ENCODE data around the gene PROX1.

PROX1 gene, protein sequence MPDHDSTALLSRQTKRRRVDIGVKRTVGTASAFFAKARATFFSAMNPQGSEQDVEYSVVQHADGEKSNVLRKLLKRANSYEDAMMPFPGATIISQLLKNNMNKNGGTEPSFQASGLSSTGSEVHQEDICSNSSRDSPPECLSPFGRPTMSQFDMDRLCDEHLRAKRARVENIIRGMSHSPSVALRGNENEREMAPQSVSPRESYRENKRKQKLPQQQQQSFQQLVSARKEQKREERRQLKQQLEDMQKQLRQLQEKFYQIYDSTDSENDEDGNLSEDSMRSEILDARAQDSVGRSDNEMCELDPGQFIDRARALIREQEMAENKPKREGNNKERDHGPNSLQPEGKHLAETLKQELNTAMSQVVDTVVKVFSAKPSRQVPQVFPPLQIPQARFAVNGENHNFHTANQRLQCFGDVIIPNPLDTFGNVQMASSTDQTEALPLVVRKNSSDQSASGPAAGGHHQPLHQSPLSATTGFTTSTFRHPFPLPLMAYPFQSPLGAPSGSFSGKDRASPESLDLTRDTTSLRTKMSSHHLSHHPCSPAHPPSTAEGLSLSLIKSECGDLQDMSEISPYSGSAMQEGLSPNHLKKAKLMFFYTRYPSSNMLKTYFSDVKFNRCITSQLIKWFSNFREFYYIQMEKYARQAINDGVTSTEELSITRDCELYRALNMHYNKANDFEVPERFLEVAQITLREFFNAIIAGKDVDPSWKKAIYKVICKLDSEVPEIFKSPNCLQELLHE

DNA sequence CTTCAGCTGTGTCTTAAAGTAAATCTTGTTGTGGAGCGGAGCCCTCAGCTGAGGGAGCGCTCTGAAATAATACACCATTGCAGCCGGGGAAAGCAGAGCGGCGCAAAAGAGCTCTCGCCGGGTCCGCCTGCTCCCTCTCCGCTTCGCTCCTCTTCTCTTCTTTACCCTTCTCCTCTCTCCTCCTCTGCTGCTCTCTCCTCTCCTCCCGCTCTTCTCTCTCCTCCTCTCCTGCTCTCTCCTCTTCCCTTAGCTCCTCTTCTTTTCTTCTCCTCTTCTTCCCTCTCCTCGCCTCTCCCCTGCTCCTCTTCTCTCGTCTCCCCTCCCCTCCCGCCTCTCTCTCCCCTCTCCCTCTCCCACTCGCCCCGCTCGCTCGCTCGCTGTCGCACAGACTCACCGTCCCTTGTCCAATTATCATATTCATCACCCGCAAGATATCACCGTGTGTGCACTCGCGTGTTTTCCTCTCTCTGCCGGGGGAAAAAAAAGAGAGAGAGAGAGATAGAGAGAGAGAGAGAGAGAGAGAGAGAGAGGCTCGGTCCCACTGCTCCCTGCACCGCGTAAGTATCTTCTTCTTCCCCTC lies at the start of gene PROX1:
TSS of gene PROX1 (plus strand) at position 47 of the 580 bp plus-strand sequence. CDS start 8,563 bp downstream, outside the sequence.
- peak; percentile 89 for DNase-seq (ENCODE audit: low spot score)

DNA sequence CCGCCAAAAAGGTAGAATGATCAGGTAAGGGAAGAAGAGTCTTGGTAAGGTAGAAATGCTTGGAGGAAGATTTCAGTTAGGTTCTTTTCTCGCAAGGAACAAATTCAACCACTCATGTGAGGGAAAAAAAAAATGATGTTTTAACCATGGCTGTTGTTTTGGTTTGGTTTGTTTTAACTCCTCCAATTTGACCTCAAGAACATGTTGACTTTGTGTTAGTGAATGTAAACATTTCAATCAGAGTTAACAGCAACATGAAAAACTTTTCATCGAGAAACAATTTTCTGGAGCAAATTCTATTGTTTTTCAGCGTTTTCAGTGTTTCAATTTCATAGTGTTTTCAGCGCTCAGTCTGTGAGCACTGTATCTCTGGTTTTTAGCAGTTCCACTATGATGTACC lies 49.0 kb upstream of the PROX1 start:
- DNase-seq (ENCODE audit: low spot score) = no peak

DNA sequence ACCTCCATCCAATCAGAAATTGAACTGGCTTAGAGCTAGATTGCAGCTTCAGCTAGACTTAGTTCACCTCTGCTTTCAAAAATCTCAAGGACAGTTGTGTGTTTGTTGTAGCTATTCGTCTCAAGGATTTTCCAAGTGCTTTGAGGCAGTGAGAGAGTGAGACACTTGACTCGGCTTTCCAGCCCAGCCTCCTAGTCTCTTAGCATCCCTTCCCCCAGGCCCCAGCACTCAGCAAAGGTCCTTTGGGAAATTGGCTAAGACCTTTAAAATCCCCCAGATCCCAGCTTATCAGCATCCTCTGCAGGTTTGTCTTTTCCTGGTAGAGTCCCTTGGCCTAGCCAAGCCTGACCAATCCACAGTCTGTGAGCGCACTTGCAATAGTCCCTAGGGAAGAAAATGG lies 47.9 kb upstream of the PROX1 start:
- DNase-seq (ENCODE audit: low spot score) = no peak

- DNase-seq (ENCODE audit: low spot score) = no peak
These were observed 46.8 kb upstream of the PROX1 start for GRCh38 chr1:213940947-213941346.

- no peak for DNase-seq (ENCODE audit: low spot score)
These were observed 45.7 kb upstream of the PROX1 start for GRCh38 chr1:213942061-213942460.

GRCh38 chr1:213947200-213947801 lies 40.5 kb upstream of the PROX1 start:
- DNase-seq (ENCODE audit: low spot score) = no peak

DNA sequence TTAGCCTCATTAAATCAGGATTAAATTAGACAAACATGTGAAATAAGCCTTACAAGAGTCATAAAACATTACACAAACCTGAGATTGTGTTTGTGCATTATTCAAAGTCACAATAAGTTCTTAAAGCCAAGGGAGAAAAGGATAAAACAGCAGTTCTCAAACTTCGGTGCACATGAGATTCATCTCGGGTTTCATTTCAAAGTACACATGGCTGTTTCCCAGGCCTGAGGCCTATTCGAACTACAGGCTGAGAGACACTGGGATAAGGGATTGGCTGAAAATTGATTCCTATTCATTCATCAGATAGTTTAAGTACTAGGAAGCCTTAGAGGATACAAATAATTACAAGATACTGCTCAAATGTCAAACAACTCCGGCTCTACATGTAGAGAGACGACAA lies 35.9 kb upstream of the PROX1 start:
- DNase-seq (ENCODE audit: low spot score) = no peak

DNA sequence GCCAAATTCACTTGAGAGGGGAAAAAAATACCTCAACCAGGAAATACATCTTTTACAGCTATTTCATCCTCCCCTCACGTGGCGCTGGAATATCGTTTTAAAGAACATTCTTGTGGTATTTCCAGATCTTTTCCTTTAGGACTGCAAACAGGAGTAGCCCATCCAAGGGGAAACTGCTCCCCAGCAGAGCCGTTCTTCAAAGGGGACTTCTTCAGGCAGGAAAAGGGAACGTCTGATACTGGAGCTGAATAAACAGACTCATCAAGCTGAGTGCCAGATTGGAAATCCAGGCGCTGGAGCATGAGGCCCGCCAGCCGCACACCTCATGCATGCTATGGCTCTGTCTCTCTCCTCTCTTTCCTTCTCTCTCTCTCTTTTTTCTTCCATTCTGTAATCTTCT lies 34.0 kb upstream of the PROX1 start:
- DNase-seq (ENCODE audit: low spot score) = no peak

- DNase-seq (ENCODE audit: low spot score) = no peak
These were observed 31.4 kb upstream of the PROX1 start for GRCh38 chr1:213956295-213956770.

GRCh38 chr1:213958346-213958745 lies 29.4 kb upstream of the PROX1 start:
- no peak for DNase-seq (ENCODE audit: low spot score)

- DNase-seq (ENCODE audit: low spot score) = no peak
These were observed 26.8 kb upstream of the PROX1 start for GRCh38 chr1:213960963-213961362.

GRCh38 chr1:213962508-213962907 lies 25.3 kb upstream of the PROX1 start:
- no peak for DNase-seq (ENCODE audit: low spot score)

DNA sequence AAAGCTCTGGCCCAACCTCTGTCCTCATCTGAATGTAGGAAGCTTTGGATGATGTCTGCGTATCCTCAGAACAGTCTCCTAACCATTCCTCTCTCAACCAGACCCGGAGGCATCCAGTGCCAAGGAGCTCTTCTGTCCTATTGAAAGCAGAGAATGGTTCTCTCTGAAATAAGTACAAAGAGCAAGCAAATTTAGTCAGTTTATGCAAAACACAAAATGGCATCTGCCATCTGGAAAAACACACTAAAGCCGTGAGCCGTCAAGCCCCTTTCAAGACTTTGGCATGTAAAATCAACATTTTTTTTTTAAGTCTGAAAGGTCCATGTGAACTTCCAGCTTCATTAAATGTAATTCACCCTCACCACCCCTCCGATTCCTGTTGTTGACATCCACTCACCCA lies 21.7 kb upstream of the PROX1 start:
- DNase-seq (ENCODE audit: low spot score) = no peak

GRCh38 chr1:213968146-213968825 lies 19.5 kb upstream of the PROX1 start:
- no peak for DNase-seq (ENCODE audit: low spot score)

DNA sequence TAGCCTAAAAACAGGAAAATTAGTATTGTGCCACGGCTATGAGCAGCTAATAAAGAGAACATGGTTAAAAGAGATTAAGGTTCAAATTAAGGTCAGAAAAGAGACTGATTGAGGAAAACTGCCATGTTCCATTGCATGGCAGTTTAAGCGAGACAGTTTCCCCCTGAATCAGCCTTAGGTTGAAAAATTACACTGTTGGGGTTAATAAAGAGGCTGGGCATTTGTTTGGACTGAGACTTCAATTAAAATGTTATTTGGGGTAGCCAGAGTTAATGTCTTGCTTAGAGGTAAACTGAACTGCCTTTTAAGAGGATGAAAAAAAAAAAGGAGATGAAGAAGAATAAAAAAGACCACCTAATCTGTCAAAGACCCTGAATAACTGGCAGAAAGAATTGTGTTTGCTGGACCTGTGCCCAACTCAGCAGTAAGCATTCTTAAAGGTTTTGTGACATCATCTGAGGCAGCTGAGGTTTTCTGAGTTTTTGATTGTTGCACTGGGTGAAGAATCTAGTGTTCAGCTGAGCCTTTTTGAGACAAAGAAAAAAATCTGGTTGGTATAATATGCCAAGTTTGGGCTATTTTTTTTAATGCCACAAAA lies 17.7 kb upstream of the PROX1 start:
- no peak for DNase-seq (ENCODE audit: low spot score)

DNA sequence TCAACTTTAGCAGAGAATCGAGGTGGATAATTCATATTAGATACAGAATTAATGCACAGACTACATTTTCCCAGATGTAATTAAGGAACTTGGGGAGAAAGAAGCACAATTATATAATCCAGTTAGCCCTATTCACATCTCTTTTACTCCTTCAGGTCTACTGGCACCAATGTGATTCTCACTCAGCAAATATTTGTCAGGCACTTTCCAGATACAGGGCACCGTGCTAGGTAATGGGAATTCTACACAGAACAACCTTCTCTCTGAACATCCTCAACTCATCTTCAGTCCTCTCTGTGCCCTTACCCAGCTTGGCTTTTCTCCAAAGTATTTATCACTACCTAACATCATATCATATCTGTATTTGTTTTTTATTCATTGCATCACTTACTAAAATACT lies 15.6 kb upstream of the PROX1 start:
- no peak for DNase-seq (ENCODE audit: low spot score)

GRCh38 chr1:213973129-213973528 lies 14.6 kb upstream of the PROX1 start:
- no peak for DNase-seq (ENCODE audit: low spot score)

DNA sequence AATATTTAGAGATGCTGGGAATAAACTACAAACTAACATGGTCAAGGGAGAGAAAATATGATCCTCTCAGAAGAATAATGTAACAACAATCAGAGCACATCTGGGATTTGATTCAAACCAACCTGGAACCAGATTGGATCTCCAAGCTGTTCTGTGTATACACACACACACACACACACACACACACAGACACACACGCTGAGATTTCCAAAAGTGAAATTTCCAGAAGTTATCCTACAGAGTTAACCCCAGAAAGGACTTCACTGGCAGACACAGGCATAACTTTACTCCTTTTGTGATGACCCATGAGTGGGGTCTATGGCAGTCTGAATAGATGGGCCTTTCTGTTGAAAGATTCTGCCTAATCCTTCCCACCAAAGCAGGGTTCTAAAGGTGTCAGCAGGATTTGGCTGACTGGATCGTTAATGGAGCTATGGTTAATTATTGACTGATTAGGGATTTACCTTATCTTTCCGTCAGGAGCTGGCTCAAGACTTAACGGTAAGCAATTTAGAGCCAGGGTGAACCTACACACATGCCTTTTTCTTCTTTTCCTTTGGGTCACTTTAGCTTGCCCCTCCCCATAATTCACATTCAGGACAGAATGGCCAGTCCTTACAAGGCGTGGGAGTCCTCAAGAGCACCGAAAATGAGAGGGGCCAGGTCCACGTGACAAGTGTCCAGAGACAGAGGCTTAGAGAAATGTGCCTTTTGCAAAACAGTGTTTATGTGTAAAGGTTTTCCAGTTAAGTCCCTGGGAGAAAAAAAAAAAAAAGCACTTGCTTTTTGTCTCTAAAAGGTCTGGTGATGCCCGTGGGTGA lies 10.9 kb upstream of the PROX1 start:
- no peak for DNase-seq (ENCODE audit: low spot score)

DNA sequence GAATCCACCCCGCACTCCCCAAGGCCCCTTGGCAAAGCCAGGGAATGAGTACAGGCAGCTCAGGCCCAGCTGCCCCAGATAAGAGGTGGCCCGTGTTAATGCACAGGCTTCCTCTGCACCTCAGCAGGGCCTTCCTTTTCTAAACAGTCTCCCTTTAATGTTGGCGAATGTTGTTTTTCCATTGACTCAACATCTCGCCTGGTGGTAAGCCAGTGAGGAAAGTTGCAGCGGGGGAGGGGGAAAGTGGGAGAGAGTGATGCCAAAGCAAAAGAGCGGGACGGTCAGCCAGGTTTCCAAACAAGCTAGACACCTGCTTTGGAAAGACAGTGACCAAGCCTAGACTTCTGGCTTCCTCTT lies 10.3 kb upstream of the PROX1 start:
- DNase-seq (ENCODE audit: low spot score) = no peak

GRCh38 chr1:213977909-213978308 lies 9.9 kb upstream of the PROX1 start:
- no peak for DNase-seq (ENCODE audit: low spot score)

Data from left forelimb (tissue), 1 donor.